EH (cell line): ENCODE measurements around the gene LONP1.

Experiments used
- DNase-seq: peaks from one replicate; pipeline ENCODE4 v3.0.0-alpha.2; 2015; ENCODE audit warnings: low read depth

Gene LONP1

DNA sequence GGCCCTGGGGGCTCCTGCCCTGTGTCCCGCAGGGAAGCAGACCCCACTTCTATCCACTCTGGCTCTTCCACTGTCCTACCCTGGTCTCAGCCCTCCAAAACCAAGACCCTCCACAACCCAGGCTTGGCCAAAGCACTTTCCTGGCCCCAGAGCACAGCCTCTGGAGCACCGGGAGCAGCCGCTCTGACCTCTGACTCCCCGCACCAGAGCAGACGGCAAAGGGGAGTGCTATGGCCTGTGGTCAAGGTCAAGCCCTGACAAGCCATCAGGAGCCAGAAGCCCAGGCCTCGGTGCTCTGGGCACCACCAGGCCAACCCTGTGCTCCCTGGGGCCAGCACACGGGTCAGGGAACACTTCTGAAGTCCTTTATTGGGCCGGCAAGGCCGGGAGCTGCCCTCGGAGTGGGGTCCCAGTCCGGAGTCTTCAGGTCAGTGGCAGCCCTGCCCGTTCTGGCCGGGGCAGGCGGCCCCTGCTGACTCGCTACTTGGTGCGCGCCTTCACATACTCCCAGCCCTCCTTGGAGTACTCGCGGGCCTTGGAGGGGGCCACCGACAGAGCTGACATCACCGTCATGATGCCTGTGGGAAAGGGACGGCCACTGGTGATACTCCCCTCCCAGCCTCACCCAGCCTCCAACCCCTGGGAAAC lies 41.8 kb downstream of the LONP1 start:
- no peak for DNase-seq

DNA sequence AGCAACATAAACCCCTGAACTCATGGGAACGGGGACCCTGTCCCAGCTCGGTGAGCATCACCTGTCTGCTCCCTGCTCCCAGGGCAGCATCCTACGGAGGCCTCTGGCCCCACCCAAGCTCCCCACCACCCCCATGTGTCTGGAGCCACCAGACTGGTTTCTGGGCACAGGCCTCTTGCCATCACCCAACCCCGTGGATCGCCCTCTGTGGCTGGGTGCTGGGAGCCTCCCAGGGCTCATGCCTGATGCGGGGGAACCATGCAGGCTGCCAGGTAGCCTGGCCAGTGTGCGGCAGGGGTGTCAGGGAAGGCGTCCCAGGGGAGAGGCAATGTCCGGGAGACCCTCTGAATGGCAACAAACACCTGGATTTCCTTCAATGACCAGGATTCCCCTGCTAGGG lies 42.4 kb downstream of the LONP1 start:
- DNase-seq = no peak

DNA sequence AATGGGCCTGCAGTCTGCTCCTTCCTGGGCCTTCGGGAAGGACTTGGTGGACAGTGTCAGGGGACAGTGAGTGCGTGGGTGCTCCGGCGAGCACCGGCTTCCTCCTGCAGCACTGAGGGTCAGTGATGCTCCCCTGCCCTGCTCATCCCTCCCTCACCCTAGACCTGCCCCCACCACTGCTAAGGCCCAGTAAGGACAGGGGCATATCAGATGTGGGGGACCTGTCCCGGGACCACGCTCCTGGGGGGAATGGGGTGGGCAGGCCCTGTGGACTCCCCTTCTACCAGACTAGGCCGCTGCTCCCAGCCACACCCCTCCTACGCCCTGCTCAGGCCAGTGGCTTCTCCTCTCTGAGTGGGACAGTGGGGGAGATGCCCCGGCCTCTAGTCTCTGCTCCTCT lies 42.8 kb downstream of the LONP1 start:
- DNase-seq = no peak

DNA sequence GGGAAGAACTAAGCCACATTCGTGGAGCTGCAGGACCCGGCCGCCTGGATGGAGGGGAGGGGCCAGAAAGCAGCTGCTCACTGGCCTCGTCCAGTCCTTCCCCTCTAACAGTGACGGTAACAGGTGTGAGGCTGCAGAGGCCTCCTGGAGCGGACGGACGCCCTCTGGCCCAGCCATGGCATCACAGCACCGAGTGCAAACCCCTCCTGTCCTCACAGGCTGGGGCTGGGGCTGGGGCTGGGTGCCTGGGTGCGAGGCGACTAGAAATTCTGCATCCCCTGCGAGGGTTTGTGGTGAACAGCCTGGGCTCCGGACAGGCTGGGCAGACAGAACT lies 43.2 kb downstream of the LONP1 start:
- DNase-seq = no peak

DNA sequence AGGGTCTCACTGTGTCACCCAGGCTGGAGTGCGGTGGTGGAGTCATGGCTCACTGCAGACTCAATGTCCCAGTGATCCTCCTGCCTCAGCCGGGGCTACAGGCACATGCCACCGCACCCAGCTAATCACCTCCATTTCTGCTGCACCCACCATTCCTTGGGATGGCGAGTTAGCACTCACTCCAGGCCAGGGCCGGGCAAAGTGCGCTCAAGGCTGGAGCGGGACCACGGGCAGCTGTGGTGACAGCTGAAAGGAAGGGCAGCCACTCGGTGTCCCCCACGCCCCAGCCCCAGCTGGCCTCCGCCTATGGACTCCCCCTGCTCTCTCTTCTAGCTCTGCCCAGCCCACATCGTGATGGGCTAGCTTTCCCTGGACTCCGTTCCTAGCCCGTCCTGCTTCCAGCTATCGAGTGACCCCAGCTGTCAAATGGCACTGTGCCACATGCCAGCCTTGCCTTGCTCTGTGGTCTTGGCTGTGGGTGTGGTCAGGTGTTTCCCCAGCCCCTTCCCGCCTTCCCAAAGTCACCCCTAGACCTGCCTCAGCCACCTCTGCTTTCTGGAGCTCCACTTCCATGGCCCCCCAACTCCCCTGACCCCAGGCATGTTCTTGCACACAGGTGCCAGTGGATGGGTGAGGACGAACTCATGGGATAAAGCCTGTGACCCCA lies 43.7 kb downstream of the LONP1 start:
- DNase-seq = no peak

DNA sequence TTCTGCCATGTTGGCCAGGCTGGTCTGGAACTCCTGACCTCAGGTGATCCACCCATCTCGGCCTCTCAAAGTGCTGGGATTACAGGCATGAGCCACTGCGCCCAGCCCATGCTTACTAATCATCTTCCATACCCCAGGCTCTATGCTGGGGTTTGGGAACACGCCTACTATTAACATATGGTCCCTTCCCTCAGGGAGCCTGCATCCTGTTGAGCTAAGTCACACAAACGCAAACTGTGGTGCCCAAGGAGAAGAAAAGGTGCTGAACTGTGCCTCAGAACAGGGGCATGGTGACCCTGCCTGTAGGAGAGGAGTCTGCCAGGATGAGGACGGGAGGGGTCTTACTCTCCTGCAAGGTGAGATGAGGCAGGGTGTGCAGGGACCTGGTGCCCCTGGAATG lies 45.2 kb downstream of the LONP1 start:
- DNase-seq = no peak

DNA sequence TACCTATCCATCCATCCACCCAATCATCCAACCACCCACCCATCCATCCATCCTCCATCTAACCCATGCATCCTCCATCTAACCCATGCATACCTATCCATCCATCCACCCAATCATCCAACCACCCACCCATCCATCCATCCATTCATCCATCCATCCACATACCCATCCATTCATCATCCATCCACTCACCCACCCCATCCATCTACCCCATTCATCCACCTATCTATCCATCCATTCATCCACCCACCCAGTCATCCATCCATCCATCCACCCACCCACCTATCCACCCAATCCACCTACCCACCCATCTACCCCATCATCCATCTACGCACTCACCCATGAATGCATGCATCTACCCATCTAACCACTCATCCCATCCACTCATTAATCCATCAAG lies 46.2 kb downstream of the LONP1 start:
- no peak for DNase-seq

DNA sequence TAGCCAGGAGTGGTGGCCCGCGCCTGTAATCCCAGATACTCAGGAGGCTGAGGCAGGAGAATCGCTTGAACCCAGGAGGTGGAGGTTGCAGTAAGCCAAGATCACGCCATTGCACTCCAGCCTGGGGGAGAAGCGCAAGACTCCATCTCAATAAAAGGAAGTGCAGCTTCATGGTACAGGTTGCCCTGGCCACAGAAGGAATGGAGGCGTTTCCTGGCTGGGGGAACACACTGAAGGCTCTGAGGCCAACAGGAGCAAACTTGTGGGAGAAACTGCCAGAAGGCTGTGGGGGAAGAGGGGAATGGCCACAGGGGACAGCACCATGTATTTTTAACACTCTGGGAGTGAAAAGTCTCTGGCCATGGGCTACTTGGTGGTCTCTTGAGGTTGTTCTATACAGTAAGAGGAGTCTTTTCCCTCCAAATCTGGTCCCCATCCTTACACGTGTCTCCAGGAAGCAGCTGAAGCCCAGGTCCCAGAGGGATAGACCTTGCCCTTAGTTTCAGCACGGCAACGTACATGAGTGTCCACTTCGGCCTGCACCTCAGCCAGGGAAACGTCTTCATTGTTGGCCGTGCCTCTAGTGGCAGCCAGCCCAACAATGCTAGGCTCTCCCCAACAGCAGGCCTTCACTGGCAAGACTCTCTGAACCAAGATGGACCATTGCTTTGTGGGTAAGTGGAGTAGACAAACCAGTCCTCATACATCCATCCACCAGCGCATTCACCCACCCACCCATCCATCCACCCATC lies 47.1 kb downstream of the LONP1 start:
- DNase-seq = no peak

DNA sequence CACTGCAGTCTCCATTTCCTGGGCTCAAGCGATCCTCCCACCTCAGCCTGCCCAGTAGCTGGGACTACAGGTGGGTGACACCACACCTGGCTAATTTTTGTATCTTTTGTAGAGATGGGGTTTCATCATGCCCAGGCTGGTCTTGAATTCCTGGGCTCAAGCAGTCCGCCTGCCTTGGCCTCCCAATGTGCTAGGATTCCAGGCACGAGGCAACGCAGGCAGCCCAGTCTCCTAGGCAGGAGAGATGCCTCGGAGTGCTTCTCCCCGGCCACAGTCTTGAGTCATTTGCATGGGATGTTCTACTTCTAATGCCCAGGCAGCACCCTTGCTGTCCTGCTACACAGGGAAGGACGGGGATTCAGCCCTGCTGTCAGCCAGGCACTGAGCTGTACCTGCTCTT lies 48.3 kb downstream of the LONP1 start:
- no peak for DNase-seq

DNA sequence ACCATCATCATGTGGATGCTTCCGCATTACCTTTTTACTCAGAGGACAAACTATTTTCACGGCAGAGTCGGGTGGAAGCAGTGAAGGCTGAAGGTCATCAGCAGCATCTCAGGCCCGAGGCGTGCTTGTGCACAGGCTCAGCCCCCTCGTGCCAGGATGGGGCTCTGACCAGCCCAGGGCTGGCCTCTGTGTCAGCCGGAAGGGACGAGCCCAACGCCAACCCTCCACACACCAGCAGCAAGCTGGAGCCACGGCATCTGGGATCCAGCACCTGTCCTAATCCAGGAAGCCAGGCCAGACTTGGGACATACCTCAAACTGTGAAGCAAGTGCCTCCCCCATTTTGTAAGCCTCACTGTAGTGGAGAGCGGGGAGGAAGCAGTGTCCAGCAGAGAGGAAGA lies 50.7 kb downstream of the LONP1 start:
- DNase-seq = no peak

DNA sequence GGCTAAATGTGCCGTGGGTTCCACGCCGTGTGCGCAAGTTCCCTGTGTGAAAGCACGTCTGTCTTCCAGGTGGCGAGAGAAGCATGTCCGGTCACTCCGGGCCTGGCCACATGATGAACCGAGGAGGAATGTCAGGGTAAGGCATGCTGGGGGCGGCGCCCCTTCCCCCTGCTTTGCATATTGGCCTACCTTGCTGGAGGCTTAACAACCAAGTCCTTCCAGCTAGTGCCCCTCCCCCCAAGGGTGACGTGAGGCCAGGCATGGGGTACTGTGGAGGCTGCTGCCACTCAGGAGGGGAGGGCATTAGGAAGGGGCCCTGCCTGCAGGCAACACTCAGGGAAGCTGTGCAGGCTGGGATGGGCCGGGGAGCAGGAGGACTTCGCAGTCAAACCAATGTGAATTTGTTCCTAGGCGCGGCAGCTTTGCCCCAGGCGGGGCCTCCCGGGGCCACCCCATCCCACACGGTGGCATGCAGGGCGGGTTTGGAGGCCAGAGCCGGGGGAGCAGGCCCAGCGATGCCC lies 52.1 kb downstream of the LONP1 start:
- no peak for DNase-seq

DNA sequence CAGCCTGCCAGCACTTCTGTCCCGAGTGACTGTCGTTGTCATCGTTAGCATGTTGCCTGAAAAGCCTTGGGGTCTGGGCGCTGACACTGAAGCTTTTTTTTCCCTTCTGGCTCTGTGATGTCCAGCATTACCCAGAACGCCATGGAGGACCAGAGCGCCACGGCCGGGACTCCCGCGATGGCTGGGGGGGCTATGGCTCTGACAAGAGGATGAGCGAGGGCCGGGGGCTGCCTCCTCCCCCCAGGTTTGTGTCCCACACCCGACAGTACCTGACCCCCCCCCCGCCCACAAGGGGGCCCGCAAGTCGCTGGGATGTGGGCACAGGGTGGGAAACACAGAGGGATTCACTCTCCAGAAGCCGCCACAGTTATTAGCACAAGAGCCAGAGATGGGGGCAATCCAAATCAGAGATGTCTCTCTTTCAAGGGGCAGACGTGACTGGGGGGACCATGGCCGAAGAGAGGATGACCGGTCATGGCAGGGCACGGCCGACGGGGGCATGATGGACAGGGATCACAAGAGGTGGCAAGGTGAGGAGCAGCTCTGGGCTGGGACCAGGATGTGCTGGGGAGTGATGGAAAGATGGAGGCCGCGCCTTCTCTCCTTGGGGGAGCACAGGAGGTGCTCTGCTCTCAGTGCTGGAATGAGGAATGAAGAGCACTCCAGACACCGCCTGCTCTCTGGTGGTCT lies 52.9 kb downstream of the LONP1 start:
- DNase-seq = no peak

DNA sequence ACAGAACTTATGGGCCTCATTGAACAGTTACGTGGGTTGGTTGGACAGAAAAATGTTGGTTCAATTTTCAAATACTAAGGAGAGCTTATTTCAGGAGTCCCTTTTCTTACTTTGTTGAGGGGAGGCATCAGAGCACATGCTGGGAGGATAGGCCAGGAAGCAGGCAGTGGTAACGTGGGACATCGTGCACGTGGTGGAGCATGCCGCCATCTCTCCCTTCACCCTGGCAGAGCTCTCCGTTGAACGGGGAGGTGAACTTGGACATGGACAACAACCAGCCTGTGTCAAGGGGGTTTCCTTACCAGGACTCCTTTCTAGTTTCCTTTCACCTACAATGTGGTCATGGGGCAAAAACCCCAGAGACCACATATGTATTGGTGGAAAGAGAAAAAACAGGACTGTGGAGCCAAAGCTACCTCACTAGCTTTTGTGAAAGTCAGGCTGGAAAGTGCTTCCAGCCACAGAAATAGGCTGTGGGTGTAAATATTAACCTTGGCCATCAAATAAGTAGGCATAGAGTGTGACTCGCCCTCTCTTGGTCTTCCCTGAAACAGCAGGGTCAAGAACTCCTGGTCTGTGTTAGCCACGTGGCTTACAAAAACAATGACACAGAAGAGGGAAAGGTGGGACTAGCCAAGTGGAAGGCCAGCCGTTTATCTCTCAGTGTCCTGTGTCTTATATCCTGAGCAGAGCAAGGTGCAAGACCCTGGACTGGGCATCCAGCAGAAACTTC lies 54.0 kb downstream of the LONP1 start:
- peak; percentile 76 for DNase-seq

DNA sequence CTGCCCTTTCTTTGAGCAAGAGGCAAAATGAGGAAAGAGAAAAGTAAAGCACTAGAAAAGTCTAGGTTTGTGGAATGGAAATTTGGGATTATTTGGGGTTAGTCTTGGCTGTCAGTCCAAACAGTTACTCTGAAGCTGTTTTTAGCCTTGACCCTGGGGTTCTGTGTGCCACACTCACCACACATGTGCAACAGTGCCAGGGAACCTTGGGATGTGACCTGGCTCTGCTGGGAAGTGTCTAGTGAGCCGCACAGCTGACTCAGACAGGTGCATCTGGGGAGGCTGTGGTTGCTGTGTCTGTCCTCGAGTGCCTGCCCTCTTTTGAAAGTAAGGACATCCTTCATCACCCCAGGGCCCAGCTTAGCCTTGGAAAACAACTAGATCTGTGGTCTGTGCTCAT lies 55.4 kb downstream of the LONP1 start:
- no peak for DNase-seq

DNA sequence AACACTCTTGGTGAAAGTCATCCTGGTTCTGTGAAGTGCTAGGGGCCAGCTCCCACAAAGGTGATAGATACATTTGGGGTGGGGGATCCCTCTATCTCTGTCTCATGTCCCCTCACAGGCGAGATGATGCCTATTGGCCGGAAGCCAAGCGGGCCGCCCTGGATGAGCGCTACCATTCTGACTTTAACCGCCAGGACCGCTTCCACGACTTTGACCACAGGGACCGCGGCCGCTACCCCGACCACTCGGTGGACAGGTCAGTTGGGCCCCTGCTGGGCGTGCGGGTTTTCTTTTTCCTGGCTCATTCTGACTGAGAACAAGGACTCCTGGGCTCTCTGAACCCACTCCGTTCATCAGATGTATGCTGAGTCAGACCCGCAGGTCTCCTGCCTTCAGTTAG lies 56.0 kb downstream of the LONP1 start:
- DNase-seq = no peak

DNA sequence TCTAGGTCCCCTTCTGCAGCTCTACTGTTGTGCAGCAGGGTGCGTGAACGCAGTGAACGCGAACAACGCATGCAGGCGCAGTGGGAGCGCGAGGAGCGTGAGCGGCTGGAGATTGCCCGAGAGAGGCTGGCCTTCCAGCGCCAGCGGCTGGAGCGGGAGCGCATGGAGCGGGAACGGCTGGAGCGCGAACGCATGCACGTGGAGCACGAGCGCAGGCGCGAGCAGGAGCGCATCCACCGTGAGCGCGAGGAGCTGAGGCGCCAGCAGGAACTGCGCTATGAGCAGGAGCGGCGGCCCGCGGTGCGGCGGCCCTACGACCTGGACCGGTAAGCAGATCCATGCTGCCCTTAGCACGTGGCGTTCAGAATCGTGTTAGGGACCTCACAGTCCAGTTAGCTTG lies 58.5 kb downstream of the LONP1 start:
- DNase-seq = no peak

DNA sequence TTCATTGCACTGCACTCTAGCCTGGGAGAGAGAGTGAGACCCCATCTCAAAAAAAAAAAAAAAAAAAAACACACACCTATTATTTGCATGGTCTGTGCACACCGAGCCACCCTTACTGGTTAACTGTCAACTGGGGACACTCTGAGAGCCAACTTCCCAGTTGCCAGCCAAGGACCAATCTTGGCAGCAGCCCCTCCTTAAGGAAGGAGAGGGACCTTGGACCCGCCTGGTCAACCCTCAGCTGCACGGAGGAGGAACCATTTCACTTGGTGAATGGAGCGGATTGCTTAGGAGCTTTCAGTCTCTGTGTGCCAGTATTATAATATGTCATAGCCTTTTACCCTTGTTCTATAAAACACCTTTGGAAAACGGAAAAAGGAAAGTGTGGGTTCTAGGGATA lies 64.5 kb downstream of the LONP1 start:
- DNase-seq = no peak

DNA sequence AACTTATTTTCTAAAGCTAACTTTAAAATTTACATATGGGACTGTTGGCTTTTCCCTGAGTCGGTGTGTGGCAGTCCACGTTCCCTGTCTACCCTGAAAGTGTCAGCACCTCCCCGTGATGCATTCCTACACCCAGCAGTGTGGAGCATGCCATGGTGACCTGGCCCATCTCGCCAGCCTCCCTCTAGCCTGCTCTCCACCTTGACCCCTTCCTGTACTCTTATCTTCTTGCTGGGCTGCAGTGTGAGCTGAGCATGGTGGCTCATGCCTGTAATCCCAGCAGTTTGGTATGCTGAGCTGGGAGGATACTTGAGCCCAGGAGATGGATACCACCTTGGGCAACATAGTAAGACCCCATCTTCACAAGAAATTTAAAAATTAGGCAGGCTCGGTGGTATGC lies 65.0 kb downstream of the LONP1 start:
- no peak for DNase-seq

DNA sequence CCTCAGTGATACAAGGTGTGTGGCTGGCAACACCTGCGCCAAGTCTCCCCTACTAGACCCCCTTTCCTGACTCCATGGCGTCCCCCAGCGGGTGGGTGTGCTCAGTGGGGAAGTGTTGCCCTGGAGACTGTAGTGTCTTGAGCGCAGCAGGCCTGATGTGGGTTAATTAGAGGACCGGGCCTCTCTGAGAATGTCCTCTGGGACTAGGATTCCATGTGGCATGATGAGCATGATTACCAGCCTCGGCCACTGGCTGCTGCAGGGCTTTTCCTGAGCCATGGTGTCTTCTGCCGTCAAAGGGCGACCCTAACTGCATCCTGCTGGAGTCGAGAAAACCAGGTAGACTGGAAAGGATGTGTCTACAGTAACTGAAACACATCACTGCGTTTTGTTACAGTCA lies 67.7 kb downstream of the LONP1 start:
- DNase-seq = no peak

DNA sequence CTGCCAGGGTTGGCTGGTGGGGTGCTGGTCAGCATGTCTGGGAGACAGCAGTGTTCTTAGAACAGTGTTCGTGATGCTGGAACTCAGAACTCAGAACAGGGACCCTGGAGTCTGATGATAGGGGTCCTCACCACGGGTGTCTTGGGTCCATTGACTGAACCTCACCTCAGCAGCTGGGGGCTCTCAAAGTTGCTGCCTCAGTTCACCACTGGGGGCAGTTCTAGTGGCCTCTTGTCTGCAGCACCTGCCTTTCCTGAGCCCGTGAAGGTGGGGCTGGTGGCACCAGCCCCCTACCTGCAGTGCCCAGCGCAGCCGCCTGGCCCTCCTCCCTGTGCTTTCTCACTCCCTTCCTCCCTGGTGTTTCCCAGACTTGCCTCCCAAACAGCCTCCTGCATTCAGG lies 68.6 kb downstream of the LONP1 start:
- DNase-seq = no peak

DNA sequence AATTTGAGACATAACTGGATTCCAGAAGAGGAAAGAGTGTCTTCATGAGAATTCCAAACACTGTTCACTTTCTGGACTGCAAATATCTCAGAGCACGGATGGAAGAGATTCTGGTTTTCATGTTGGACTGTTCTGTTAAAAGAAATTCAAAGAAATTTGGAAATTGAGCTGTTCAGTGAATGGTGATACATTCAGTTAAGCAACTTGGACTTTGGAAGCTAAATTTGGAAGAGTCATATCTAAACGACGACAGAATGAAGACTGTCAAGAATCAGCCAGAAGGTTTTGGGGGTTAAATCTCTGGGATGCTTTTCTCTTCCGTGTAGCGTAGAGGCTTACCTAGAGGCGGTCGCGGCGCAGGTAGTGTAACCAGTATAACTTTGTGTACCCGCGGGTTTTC lies 71.5 kb downstream of the LONP1 start:
- no peak for DNase-seq

DNA sequence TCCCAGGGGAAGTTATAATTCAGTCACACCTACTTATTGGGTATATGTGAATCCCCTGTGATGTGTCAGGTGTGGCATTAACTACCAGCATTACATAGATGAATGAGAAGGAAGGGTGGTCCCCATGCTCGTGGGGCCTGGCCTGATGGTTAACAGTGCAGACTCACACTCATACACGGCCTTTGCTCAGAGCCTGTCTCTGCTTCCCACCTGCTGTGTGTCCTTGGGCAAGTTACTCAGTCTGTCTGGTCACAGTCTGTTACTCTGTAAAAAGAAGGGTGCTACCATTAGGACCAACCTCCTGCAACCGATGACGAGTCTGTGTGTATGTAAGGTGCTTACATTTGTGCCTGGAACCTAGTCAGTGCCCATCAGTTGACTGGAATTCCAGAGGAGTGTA lies 73.2 kb downstream of the LONP1 start:
- DNase-seq = no peak
